Measurements from ENCODE around the gene KSR2.
"Not testable (repeated sequence)": the region's sequence is repeated elsewhere in the genome, so short reads cannot be mapped to it uniquely, and the experiment has no call there.

Gene KSR2

DNA sequence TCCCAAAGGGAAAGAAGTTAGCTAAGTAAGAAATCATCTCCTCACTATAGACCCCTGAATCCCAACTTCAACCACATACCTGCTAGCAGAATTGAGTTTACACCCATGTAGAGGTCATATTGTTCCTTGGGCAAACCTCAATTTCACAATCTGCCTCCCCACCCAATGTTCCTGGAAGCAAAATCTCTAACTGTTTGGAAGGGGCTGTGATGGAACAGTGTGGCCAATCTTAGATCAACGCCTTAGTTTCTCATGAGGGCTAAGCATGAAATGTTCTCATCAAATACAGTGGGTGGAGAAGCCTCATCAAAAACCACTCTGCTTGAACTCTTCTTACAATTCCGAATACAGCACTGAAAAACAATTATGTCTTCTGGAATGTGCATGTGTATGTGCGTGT, 323.3 kb downstream of the KSR2 start:
- H3K4me3 ChIP-seq (ENCODE audit: low read length), result no peak overlapping the region
- DNase-seq (ENCODE audit: low read depth), result no peak
- TF ChIP-seq, protein P1, sequence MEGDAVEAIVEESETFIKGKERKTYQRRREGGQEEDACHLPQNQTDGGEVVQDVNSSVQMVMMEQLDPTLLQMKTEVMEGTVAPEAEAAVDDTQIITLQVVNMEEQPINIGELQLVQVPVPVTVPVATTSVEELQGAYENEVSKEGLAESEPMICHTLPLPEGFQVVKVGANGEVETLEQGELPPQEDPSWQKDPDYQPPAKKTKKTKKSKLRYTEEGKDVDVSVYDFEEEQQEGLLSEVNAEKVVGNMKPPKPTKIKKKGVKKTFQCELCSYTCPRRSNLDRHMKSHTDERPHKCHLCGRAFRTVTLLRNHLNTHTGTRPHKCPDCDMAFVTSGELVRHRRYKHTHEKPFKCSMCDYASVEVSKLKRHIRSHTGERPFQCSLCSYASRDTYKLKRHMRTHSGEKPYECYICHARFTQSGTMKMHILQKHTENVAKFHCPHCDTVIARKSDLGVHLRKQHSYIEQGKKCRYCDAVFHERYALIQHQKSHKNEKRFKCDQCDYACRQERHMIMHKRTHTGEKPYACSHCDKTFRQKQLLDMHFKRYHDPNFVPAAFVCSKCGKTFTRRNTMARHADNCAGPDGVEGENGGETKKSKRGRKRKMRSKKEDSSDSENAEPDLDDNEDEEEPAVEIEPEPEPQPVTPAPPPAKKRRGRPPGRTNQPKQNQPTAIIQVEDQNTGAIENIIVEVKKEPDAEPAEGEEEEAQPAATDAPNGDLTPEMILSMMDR (conservative IDR thresholded peaks at IDR 0.05; ENCODE audit: low read length), result no peak

DNA sequence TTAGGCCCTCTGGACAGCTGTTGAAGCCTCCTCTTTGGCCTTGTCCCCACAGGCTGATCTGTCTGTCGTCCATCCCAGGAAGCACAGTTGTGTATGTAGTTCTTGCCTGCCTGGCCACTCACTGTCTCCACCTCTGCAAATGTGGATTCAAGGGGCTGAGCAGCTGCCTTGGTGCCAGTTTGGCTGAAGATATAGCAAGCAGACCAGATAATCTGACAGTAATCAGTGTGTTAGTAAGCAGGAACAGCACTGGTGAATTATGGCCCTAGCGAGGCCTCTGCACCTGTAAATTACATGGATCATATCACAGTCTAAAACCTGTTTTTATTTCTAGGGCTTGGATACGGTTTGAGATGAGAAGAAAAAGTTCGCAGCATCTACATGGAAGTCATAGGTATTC, 324.8 kb downstream of the KSR2 start:
- TF ChIP-seq, protein P1 (conservative IDR thresholded peaks at IDR 0.05; ENCODE audit: low read length), result no peak
- no peak overlapping the region for H3K4me3 ChIP-seq (ENCODE audit: low read length)
- DNase-seq (ENCODE audit: low read depth), result no peak

GRCh38 chr12:117641885-117642284, 326.9 kb downstream of the KSR2 start:
- TF ChIP-seq, protein P1 (conservative IDR thresholded peaks at IDR 0.05; ENCODE audit: low read length), result no peak
- DNase-seq (ENCODE audit: low read depth), result no peak
- H3K4me3 ChIP-seq (ENCODE audit: low read length), result no peak overlapping the region

DNA sequence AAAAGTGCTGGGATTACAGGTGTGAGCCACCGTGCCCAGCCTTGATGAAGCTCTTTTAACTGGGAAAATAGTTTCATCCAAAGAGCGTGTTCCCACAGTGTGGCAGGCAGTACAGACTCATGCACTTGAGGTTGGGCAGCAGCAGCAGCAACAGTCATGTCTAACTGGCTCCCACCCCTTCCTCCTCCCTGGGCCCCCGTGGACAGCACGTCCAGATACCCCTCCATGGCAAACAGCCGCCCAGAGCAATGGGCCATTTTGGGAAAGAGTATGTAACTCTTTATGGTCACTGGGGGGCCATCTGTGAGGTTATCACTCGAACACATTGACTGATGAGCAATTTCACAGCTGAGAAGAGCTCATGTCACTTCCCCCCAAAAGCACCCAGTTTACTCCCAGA, 328.3 kb downstream of the KSR2 start:
- DNase-seq (ENCODE audit: low read depth), result no peak
- no peak overlapping the region for H3K4me3 ChIP-seq (ENCODE audit: low read length)
- TF ChIP-seq, protein P1 (conservative IDR thresholded peaks at IDR 0.05; ENCODE audit: low read length), result no peak

DNA sequence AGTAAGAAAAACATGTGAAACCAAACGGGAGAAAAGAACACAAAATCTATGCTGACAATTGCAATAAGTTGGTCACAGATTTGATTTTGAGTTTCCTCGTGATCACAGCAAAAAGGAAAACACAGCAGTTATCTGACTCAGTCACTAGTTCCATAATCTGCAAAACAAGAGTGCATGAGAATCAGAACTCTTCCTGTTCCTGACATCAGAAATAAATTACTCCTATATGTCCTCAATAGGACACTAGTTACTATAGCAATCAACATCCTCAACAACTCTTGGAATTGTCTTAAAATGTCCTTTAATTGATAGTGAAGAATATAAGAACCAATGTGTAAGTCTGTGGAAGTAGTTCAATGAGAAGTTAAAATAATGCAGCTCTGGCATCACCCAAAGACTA, 339.3 kb downstream of the KSR2 start:
- no peak for DNase-seq (ENCODE audit: low read depth)
- TF ChIP-seq, protein P1 (conservative IDR thresholded peaks at IDR 0.05; ENCODE audit: low read length), result no peak
- H3K4me3 ChIP-seq (ENCODE audit: low read length), result no peak overlapping the region

DNA sequence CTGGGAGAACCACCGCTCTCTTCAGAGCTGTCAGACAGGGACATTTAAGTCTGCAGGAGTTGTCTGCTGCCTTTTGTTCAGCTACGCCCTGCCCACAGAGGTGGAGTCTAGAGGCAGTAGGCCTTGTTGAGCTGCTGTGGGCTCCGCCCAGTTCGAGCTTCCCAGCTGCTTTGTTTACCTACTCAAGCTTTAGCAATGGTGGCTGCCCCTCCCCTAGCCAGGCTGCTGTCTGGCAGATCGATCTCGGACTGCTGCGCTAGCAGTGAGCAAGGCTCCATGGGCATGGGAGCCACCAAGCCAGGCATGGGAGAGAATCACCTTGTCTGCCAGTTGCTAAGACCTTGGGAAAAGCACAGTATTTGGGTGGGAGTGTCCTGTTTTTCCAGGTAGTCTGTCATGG, 340.1 kb downstream of the KSR2 start:
- H3K4me3 ChIP-seq (ENCODE audit: low read length); DNase-seq (ENCODE audit: low read depth): not testable (repeated sequence)

- peak; percentile 72 for DNase-seq (ENCODE audit: low read depth)
- H3K4me3 ChIP-seq (ENCODE audit: low read length), result no peak overlapping the region
- TF ChIP-seq, protein P1 (conservative IDR thresholded peaks at IDR 0.05; ENCODE audit: low read length), result no peak
Observed at GRCh38 chr12:117622741-117623140, 346.0 kb downstream of the KSR2 start.

DNA sequence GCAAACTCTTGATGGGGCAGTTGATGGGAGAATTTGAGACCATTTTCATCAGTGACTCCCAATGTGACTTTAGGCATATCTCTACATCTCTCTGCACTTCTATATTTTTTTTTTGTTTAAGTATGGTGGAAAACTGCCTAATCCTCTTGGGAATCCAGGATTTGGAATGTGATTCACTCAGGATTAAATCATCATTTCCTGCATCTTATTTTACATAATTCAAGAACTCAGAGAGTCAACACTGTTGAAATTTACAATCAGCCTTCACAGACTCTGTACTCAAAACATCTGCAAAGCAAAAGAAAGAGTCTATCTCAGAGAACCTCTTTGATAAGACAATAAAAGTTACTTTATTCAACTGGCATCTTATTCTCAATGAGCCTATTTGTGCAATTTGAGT, 346.7 kb downstream of the KSR2 start:
- DNase-seq (ENCODE audit: low read depth), result peak; percentile 57
- H3K4me3 ChIP-seq (ENCODE audit: low read length), result no peak overlapping the region
- TF ChIP-seq, protein P1 (conservative IDR thresholded peaks at IDR 0.05; ENCODE audit: low read length), result no peak
